Progenitor cell of endocrine pancreas (in vitro differentiated cells): Measurements from ENCODE around the gene SMIM7. TPM values are rescaled to one million over a fixed set of nuclear protein-coding genes. Genes with fewer than 3 reads are reported as not detected.
A peak's percentile ranks its signal among the peaks of the same experiment; 100 is the strongest.

ENCODE experiments used
- DNase-seq: peaks from one replicate; pipeline ENCODE4 v3.0.0; 2021; ENCODE audit warnings: low spot score; ENCODE audit not compliant: unreplicated experiment
- H3K27ac Mint-ChIP-seq: 2 replicates; pipeline ENCODE4 v1.8.0; 2021; ENCODE audit warnings: mild to moderate bottlenecking, moderate library complexity, mixed read lengths
- H3K27me3 Mint-ChIP-seq: 2 replicates; pipeline ENCODE4 v1.8.0; 2021; ENCODE audit warnings: mixed read lengths
- H3K36me3 Mint-ChIP-seq: 2 replicates; pipeline ENCODE4 v1.8.0; 2022; ENCODE audit warnings: mixed read lengths; ENCODE audit not compliant: insufficient read depth
- H3K4me1 Mint-ChIP-seq: 2 replicates; pipeline ENCODE4 v1.8.0; 2021; ENCODE audit warnings: low read depth, mixed read lengths
- H3K4me3 Mint-ChIP-seq: 2 replicates; pipeline ENCODE4 v1.8.0; 2021; ENCODE audit warnings: low read depth, mild to moderate bottlenecking, moderate library complexity, mixed read lengths
- H3K9me3 Mint-ChIP-seq: 2 replicates; pipeline ENCODE4 v1.8.0; 2021; ENCODE audit warnings: low read depth, mixed read lengths
- CTCF ChIP-seq: fragments of 200-600 bp; sonication (generic); IDR thresholded peaks from one replicate; pipeline ENCODE4 v1.5.0; 2021; ENCODE audit warnings: antibody characterized with exemption, mild to moderate bottlenecking; ENCODE audit not compliant: unreplicated experiment
- total RNA-seq: library from RNA; stranded (reverse); gene quantifications from 2 replicates; pipeline ENCODE4 v1.2.1, GENCODE V29; 2021

The SMIM7 gene
- total RNA-seq, 1 donor from 2014 or later, result 81.3 TPM

- no peaks in the 10 kb centered on the region for H3K9me3 Mint-ChIP-seq
- H3K4me1 Mint-ChIP-seq, result peaks cover 10% of the 10 kb centered on the region
- H3K4me3 Mint-ChIP-seq, result no peak overlapping the region
- H3K36me3 Mint-ChIP-seq, result no peaks in the 10 kb centered on the region
- DNase-seq, result no peak
- H3K27me3 Mint-ChIP-seq, result no peaks in the 10 kb centered on the region
- TF ChIP-seq CTCF, result no peak
- no peak overlapping the region for H3K27ac Mint-ChIP-seq
These were observed 59.1 kb downstream of the SMIM7 start for GRCh38 chr19:16600824-16601223.

GRCh38 chr19:16599655-16600346, 60.1 kb downstream of the SMIM7 start:
- no peak for TF ChIP-seq CTCF
- H3K36me3 Mint-ChIP-seq, result no peaks in the 10 kb centered on the region
- no peak overlapping the region for H3K27ac Mint-ChIP-seq

GRCh38 chr19:16598848-16599247, 61.1 kb downstream of the SMIM7 start:
- H3K27me3 Mint-ChIP-seq, result no peaks in the 10 kb centered on the region

More at GRCh38 chr19:16599655-16600346, 60.1 kb downstream of the SMIM7 start:
- no peak for DNase-seq
- H3K4me3 Mint-ChIP-seq, result no peak overlapping the region
- no peaks in the 10 kb centered on the region for H3K27me3 Mint-ChIP-seq
- H3K9me3 Mint-ChIP-seq, result no peaks in the 10 kb centered on the region
- peaks cover 10% of the 10 kb centered on the region for H3K4me1 Mint-ChIP-seq

GRCh38 chr19:16596399-16596798, 63.5 kb downstream of the SMIM7 start:
- TF ChIP-seq CTCF, result no peak
- Mint-ChIP-seq H3K4me1 (peaks cover 10% of the 10 kb centered on the region), H3K9me3 (no peaks in the 10 kb centered on the region), H3K27me3 (no peaks in the 10 kb centered on the region), H3K27ac (no peak overlapping the region), H3K36me3 (no peaks in the 10 kb centered on the region), H3K4me3 (no peak overlapping the region)
- DNase-seq, result no peak

More at GRCh38 chr19:16598848-16599247, 61.1 kb downstream of the SMIM7 start:
- H3K9me3 Mint-ChIP-seq, result no peaks in the 10 kb centered on the region
- H3K27ac Mint-ChIP-seq, result peak overlapping the region; percentile 84
- peaks cover 10% of the 10 kb centered on the region for H3K4me1 Mint-ChIP-seq
- no peak for DNase-seq
- TF ChIP-seq CTCF, result no peak
- no peak overlapping the region for H3K4me3 Mint-ChIP-seq
- H3K36me3 Mint-ChIP-seq, result no peaks in the 10 kb centered on the region

Other genes starting within 250 kb of the SMIM7 start
- 56.8 and 59.3 TPM in 2 replicates for gene EPS15L1, start 188.2 kb downstream of the SMIM7 start, total RNA-seq
- gene CALR3, start 164.0 kb downstream of the SMIM7 start, total RNA-seq, result not detected in 2 replicates
- 11.5 and 12.3 TPM in 2 replicates for gene C19orf44, start 163.8 kb downstream of the SMIM7 start, total RNA-seq
- 74.6 and 76.4 TPM in 2 replicates for gene CHERP, start 117.7 kb downstream of the SMIM7 start, total RNA-seq
- 48.5 and 49.1 TPM in 2 replicates for gene SLC35E1, start 87.7 kb downstream of the SMIM7 start, total RNA-seq
- 11.2 and 11.7 TPM in 2 replicates for gene MED26, start 31.9 kb downstream of the SMIM7 start, total RNA-seq
- 8.8 and 12.2 TPM in 2 replicates for gene TMEM38A, start 995 bp upstream of the SMIM7 start, total RNA-seq
- gene NWD1, start 59.7 kb upstream of the SMIM7 start, total RNA-seq, result 0.04 TPM in 1 of 2 replicates, not detected in the other
- gene SIN3B, start 169.3 kb upstream of the SMIM7 start, total RNA-seq, result 89.6 and 94.2 TPM in 2 replicates
- not detected in 2 replicates for gene F2RL3, start 228.9 kb upstream of the SMIM7 start, total RNA-seq